H1 (cell line): ENCODE measurements around the gene AMER2. TPM values are rescaled to one million over a fixed set of nuclear protein-coding genes. Genes with fewer than 3 reads are reported as not detected.
A peak's percentile ranks its signal among the peaks of the same experiment; 100 is the strongest.

Source experiments
- CTCF ChIA-PET: fragments of 300-600 bp; sonication (Branson Sonifier 250); formaldehyde crosslinking; loops from one replicate; lab custom pipeline; 2021; ENCODE audit not compliant: partially characterized antibody; lab: Charles Lee
- POLR2A ChIA-PET: fragments of 300-600 bp; sonication (Branson Sonifier 250); formaldehyde crosslinking; loops from one replicate; lab custom pipeline; 2021; ENCODE audit warnings: inconsistent platforms; ENCODE audit not compliant: partially characterized antibody; lab: Charles Lee
- DNase-seq, 2 experiments: peaks; one replicate each; pipeline versions ENCODE4 v3.0.0 to v3.0.0-alpha.2; 2010 to 2022; ENCODE audit warnings: low spot score in 2 of 2, low read depth in 1 of 2, mixed read lengths in 1 of 2
- FAIRE-seq: peaks from 2 replicates; lab custom pipeline; 2011; peaks lifted over from hg19 to GRCh38; lab: Jason Lieb, UNC
- H2AFZ ChIP-seq: 2 replicates; pipeline ENCODE4 v1.8.1; 2012; ENCODE audit warnings: low read length, inconsistent platforms
- H2AK5ac ChIP-seq: 2 replicates; pipeline ENCODE4 v1.6.1; 2013; ENCODE audit warnings: low read depth, low read length
- H2BK120ac ChIP-seq: replicated peaks from 2 replicates; pipeline ENCODE3; 2013; ENCODE audit warnings: low read depth, low read length, inconsistent platforms
- H2BK12ac ChIP-seq: 2 replicates; pipeline ENCODE4 v1.6.1; 2013; ENCODE audit warnings: low read depth, low read length
- H2BK15ac ChIP-seq: 2 replicates; pipeline ENCODE4 v1.6.1; 2013; ENCODE audit warnings: low read length
- H2BK20ac ChIP-seq: 2 replicates; pipeline ENCODE4 v1.6.1; 2013; ENCODE audit warnings: low read length
- H2BK5ac ChIP-seq: 2 replicates; pipeline ENCODE4 v1.6.1; 2013; ENCODE audit warnings: low read depth, low read length
- H3K14ac ChIP-seq: 2 replicates; pipeline ENCODE4 v1.6.1; 2013; ENCODE audit warnings: inconsistent platforms; ENCODE audit not compliant: insufficient read length
- H3K18ac ChIP-seq: 2 replicates; pipeline ENCODE4 v1.6.1; 2013; ENCODE audit warnings: low read length; ENCODE audit errors: extremely low read depth
- H3K23ac ChIP-seq: 2 replicates; pipeline ENCODE4 v1.6.1; 2013; ENCODE audit warnings: inconsistent platforms; ENCODE audit not compliant: insufficient read length
- H3K23me2 ChIP-seq: 2 replicates; pipeline ENCODE4 v1.6.1; 2013; ENCODE audit warnings: low read depth, low read length
- H3K27ac ChIP-seq: 2 replicates; pipeline ENCODE4 v1.6.1; 2011; ENCODE audit warnings: low read depth, low read length, inconsistent platforms
- H3K27me3 ChIP-seq, 4 experiments: replicated peaks in 1 of 4; 1 replicate in 1 of 4; 2 replicates in 3 of 4; pipeline versions ENCODE4 v1.6.1 to v1.8.1; 2011 to 2013; ENCODE audit warnings: low read length in 3 of 4, mild to moderate bottlenecking in 3 of 4, inconsistent platforms in 2 of 4, mixed read lengths in 2 of 4, moderate library complexity in 1 of 4; ENCODE audit not compliant: control insufficient read depth in 3 of 4, insufficient read depth in 3 of 4; ENCODE audit errors: extremely low read depth in 1 of 4
- H3K36me3 ChIP-seq, 4 experiments: 2 replicates each; pipeline versions ENCODE4 v1.6.1 to v1.8.1; 2011 to 2013; ENCODE audit warnings: mild to moderate bottlenecking in 4 of 4, low read length in 3 of 4, moderate library complexity in 2 of 4, control low read depth in 1 of 4, inconsistent platforms in 1 of 4; ENCODE audit not compliant: insufficient read depth in 4 of 4, control insufficient read depth in 2 of 4
- H3K4ac ChIP-seq: replicated peaks from 2 replicates; pipeline ENCODE3; 2013; ENCODE audit warnings: low read length, low read depth, mixed read lengths, inconsistent platforms; ENCODE audit not compliant: insufficient read length
- H3K4me1 ChIP-seq, 4 experiments: replicated peaks in 1 of 4; 1 replicate in 1 of 4; 2 replicates in 3 of 4; pipeline versions ENCODE4 v1.6.1 to v1.8.1; 2011 to 2013; ENCODE audit warnings: low read length in 3 of 4, inconsistent platforms in 2 of 4, mixed read lengths in 1 of 4; ENCODE audit not compliant: insufficient read depth in 4 of 4, control insufficient read depth in 3 of 4
- H3K4me2 ChIP-seq, 2 experiments: 2 replicates each; pipeline versions ENCODE4 v1.6.1 to v1.8.1; 2011 to 2013; ENCODE audit warnings: low read depth in 2 of 2, low read length in 2 of 2, control low read depth in 1 of 2, inconsistent platforms in 1 of 2, mild to moderate bottlenecking in 1 of 2; ENCODE audit not compliant: insufficient read depth in 1 of 2
- H3K4me3 ChIP-seq, 4 experiments: fragments of 200-600, 300-600 bp in 1 of 4; sonication (generic), shearing (Covaris generic), sonication (Bioruptor Twin) in 1 of 4; 2 replicates each; pipeline versions ENCODE4 v1.5.1 to v1.8.1; 2011 to 2016; ENCODE audit warnings: low read length in 4 of 4, low read depth in 3 of 4, control low read depth in 2 of 4, inconsistent platforms in 2 of 4, mild to moderate bottlenecking in 2 of 4, mixed read lengths in 1 of 4, moderate library complexity in 1 of 4; ENCODE audit not compliant: insufficient read depth in 2 of 4; ENCODE audit errors: extremely low read depth in 1 of 4
- H3K56ac ChIP-seq: replicated peaks from 2 replicates; pipeline ENCODE3; 2013; ENCODE audit warnings: low read depth, mild to moderate bottlenecking, mixed read lengths, low read length, inconsistent platforms; ENCODE audit not compliant: insufficient read length
- H3K79me1 ChIP-seq: 2 replicates; pipeline ENCODE4 v1.6.1; 2013; ENCODE audit warnings: low read depth, low read length, control low read depth
- H3K79me2 ChIP-seq, 2 experiments: 2 replicates each; pipeline versions ENCODE4 v1.6.1 to v1.8.1; 2012 to 2013; ENCODE audit warnings: low read length in 2 of 2, mild to moderate bottlenecking in 2 of 2, inconsistent platforms in 1 of 2; ENCODE audit not compliant: insufficient read depth in 2 of 2, control insufficient read depth in 1 of 2
- H3K9ac ChIP-seq, 4 experiments: replicated peaks in 1 of 4; 1 replicate in 1 of 4; 2 replicates in 3 of 4; pipeline versions ENCODE4 v1.6.1 to v1.8.1; 2011 to 2013; ENCODE audit warnings: low read depth in 3 of 4, low read length in 3 of 4, control low read depth in 2 of 4, mild to moderate bottlenecking in 2 of 4, moderate library complexity in 2 of 4, inconsistent platforms in 1 of 4; ENCODE audit errors: extremely low read depth in 1 of 4
- H3K9me3 ChIP-seq, 2 experiments: 2 replicates each; pipeline versions ENCODE4 v1.6.1 to v1.8.1; 2012 to 2013; ENCODE audit warnings: mild to moderate bottlenecking in 2 of 2, moderate library complexity in 2 of 2, control low read depth in 1 of 2, inconsistent platforms in 1 of 2, low read depth in 1 of 2, low read length in 1 of 2, mixed read lengths in 1 of 2; ENCODE audit not compliant: insufficient read depth in 2 of 2
- H4K20me1 ChIP-seq, 2 experiments: replicated peaks in 1 of 2; 2 replicates each; pipeline versions ENCODE3 to v1.8.1; 2011 to 2013; ENCODE audit warnings: inconsistent platforms in 2 of 2, low read length in 2 of 2, mild to moderate bottlenecking in 1 of 2; ENCODE audit not compliant: insufficient read depth in 2 of 2, control insufficient read depth in 1 of 2
- H4K5ac ChIP-seq: 2 replicates; pipeline ENCODE4 v1.6.1; 2013; ENCODE audit warnings: low read length, low read depth, mixed read lengths, inconsistent platforms; ENCODE audit not compliant: insufficient read length
- H4K8ac ChIP-seq: 2 replicates; pipeline ENCODE4 v1.8.0; 2013; ENCODE audit warnings: mild to moderate bottlenecking, moderate library complexity, low read length, inconsistent platforms; ENCODE audit not compliant: insufficient read depth; ENCODE audit errors: extremely low read depth
- H4K91ac ChIP-seq: replicated peaks from 2 replicates; pipeline ENCODE3; 2013; ENCODE audit warnings: low read length, mixed read lengths, inconsistent platforms; ENCODE audit not compliant: insufficient read length
- ATF2 ChIP-seq: IDR thresholded peaks from 2 replicates; pipeline ENCODE4 v1.6.1; 2012; ENCODE audit warnings: low read length, inconsistent platforms
- ATF3 ChIP-seq: IDR thresholded peaks from 2 replicates; pipeline ENCODE4 v1.6.1; 2011; ENCODE audit warnings: low read depth, mild to moderate bottlenecking, low read length; ENCODE audit not compliant: insufficient read depth
- BACH1 ChIP-seq: IDR thresholded peaks from 2 replicates; pipeline ENCODE4 v1.6.1; 2012; ENCODE audit warnings: low read length, improper control_type of control experiment
- GABPA ChIP-seq: IDR thresholded peaks from 2 replicates; pipeline ENCODE4 v1.6.1; 2011; ENCODE audit warnings: mild to moderate bottlenecking, low read length, moderate library complexity, borderline replicate concordance; ENCODE audit not compliant: insufficient read depth
- GTF2F1 ChIP-seq: IDR thresholded peaks from 2 replicates; pipeline ENCODE4 v1.6.1; 2012; ENCODE audit warnings: low read depth, low read length, improper control_type of control experiment, borderline replicate concordance
- PHF8 ChIP-seq: fragments of 200-600 bp; sonication (generic); conservative IDR thresholded peaks from 2 replicates; pipeline ENCODE4 v1.7.1; 2012; ENCODE audit warnings: low read depth, mild to moderate bottlenecking, inconsistent platforms, low read length, moderate library complexity
- POU5F1 ChIP-seq: IDR thresholded peaks from 2 replicates; pipeline ENCODE4 v1.6.1; 2011; ENCODE audit warnings: low read depth, mild to moderate bottlenecking, low read length, moderate library complexity
- TBP ChIP-seq: IDR thresholded peaks from 2 replicates; pipeline ENCODE4 v1.6.1; 2011; ENCODE audit warnings: low read depth, low read length, improper control_type of control experiment
- WGBS, 2 experiments: shearing (Covaris generic) in 1 of 2; methylation state at CpG; one replicate each; pipeline versions ENCODE4 v1.1.6 to v1.1.7; 2013 to 2015; ENCODE audit warnings: low lambda C conversion rate in 2 of 2, mixed read lengths in 2 of 2, inconsistent platforms in 1 of 2, low coverage in 1 of 2, missing lambda C conversion rate in 1 of 2; ENCODE audit not compliant: insufficient replicate concordance in 2 of 2, insufficient coverage in 1 of 2, insufficient read length in 1 of 2; ENCODE audit errors: extremely low coverage in 1 of 2, missing lambda C conversion rate in 1 of 2; 5-methylcytosine and 5-hydroxymethylcytosine counted together
- polyA plus RNA-seq, 7 experiments: library from polyadenylated mRNA; depleted of rRNA in 3 of 7; stranded (reverse) in 5 of 7; unstranded in 2 of 7; fragments of >200 nt in 5 of 7; fragments of 200-250 nt in 2 of 7; gene quantifications; 1 replicate in 5 of 7; 2 replicates in 1 of 7; 4 replicates in 1 of 7; pipeline versions ENCODE4 v1.2.1 to v1.2.3, GENCODE V29; 2011 to 2013; ENCODE audit warnings: missing spikeins in 2 of 7, mixed read lengths in 2 of 7
- total RNA-seq: library from RNA; stranded (reverse); fragmentation: NEBNext Ultra II Directional; extraction: Animal tissue kit (Norgen Biotek cat#: 25700); gene quantifications from 2 replicates; pipeline ENCODE4 v1.2.1, GENCODE V29; 2021

AMER2 gene
- total and polyA plus RNA-seq, 2 of the 8 experiments (the other 6 are each of a cell fraction or from before 2014, with no cell fraction given): 0.14 to 0.50 TPM

GRCh38 chr13:25131881-25132420, 40.1 kb downstream of the AMER2 start:
- Histone ChIP-seq H3K4me2 (peak overlapping the region in 1 of 2 experiments; percentile 47; a peak in 2 of 4 replicates), H2BK20ac (no peak overlapping the region), H3K27ac (no peak overlapping the region), H4K20me1 (no peaks in the 10 kb centered on the region), H4K8ac (no peak overlapping the region), H3K36me3 (no peaks in the 10 kb centered on the region; a peak in 1 of 8 replicates), H3K23me2 (no peaks in the 10 kb centered on the region), H3K18ac (no peak overlapping the region; the same call in 1 of the 2 replicates), H3K4me1 (peaks cover 4 to 22% (median 7%) of the 10 kb centered on the region in 4 experiments; a peak in 6 of 7 replicates), H3K9me3 (peaks cover 7% of the 10 kb centered on the region in 2 experiments; a peak in 3 of 4 replicates), H2AFZ (no peak overlapping the region), H3K4ac (no peak overlapping the region), H4K5ac (no peak overlapping the region), H2BK5ac (no peak overlapping the region), H3K23ac (no peak overlapping the region), H3K79me2 (no peaks in the 10 kb centered on the region), H3K56ac (no peak overlapping the region), H2BK120ac (no peak overlapping the region), H2BK12ac (peak overlapping the region; percentile 30; the same call in 1 of the 2 replicates), H2BK15ac (no peak overlapping the region), H3K14ac (no peak overlapping the region), H3K27me3 (no peaks in the 10 kb centered on the region), H3K79me1 (no peaks in the 10 kb centered on the region), H3K4me3 (no peak overlapping the region), H4K91ac (no peak overlapping the region), H2AK5ac (no peak overlapping the region), H3K9ac (no peak overlapping the region)
- ChIA-PET POLR2A (interaction anchor here (1.1 kb wide), 1 partner anchor 9 kb away, joined by 3 read pairs; no protein-coding TSS in a partner anchor), CTCF (interaction anchor here (0.7 to 2.1 kb wide), 7 partner anchors 10 to 95 kb away, joined by 3 to 8 read pairs (median 4); partner anchors contain the start of gene PABPC3)
- 54% methylated on average over 6 of the region's 6 CpGs; no CpG with 5 or more reads in 1 of the 2 experiments for WGBS, 2 experiments
- no peak for DNase-seq
- peak; percentile 7 for FAIRE-seq
- TF ChIP-seq GTF2F1 (no peak), BACH1 (no peak), GABPA (no peak), ATF3 (no peak), PHF8 (no peak), TBP (no peak), POU5F1 (0 out of 2 replicates have a peak, but pooled peaks have one; percentile 53), ATF2 (no peak)
